Measurements from ENCODE around the gene RALY. TPM values are rescaled to one million over a fixed set of nuclear protein-coding genes. Genes with fewer than 3 reads are reported as not detected.

Gene RALY
- total RNA-seq, 1 experiment from 2014 or later: 119 TPM

- TF ChIP-seq TCF7L2 (IDR thresholded peaks at IDR 0.05; ENCODE audit: borderline replicate concordance, extremely low read depth, insufficient read depth, insufficient read length): no peak
- no peak for TF ChIP-seq EZH2 (IDR thresholded peaks at IDR 0.05)
- TF ChIP-seq EZH2phosphoT487 (IDR thresholded peaks at IDR 0.05; ENCODE audit: borderline replicate concordance): no peak
- TF ChIP-seq POLR2AphosphoS5 (IDR thresholded peaks at IDR 0.05; ENCODE audit: low read depth, low read length): no peak
- no peak for TF ChIP-seq RAD21 (IDR thresholded peaks at IDR 0.05; ENCODE audit: low read depth)
- TF ChIP-seq EGR1 (IDR thresholded peaks at IDR 0.05; ENCODE audit: low read depth): no peak
- no peak for TF ChIP-seq ZFX (IDR thresholded peaks at IDR 0.05)
- no peak for TF ChIP-seq YY1 (IDR thresholded peaks at IDR 0.05; ENCODE audit: extremely low read depth, insufficient replicate concordance, low read depth, low read length)
Measured at GRCh38 chr20:34072778-34073177, 79.1 kb downstream of the RALY start (continued).

GRCh38 chr20:34074101-34074760 lies 80.5 kb downstream of the RALY start:
- Histone ChIP-seq H3K9me2 (ENCODE audit: insufficient read depth) (no peaks in the 10 kb centered on the region), H2AFZ (ENCODE audit: low read depth, low read length, poor library complexity, severe bottlenecking) (no peak overlapping the region), H3K27ac (ENCODE audit: low read depth, low read length) (no peak overlapping the region), H3K9ac (ENCODE audit: low read length) (no peak overlapping the region), H3K4me2 (ENCODE audit: low read length) (0 out of 2 replicates have a peak overlapping the region, but pooled peaks have one; percentile 9), H4K20me1 (ENCODE audit: insufficient read depth) (peaks cover 3% of the 10 kb centered on the region; the same call in 1 of the 2 replicates), H3K4me3 (replicated peaks in 1 of 2; ENCODE audit: low read depth in 1 of 2, low read length in 2 of 2) (no peak overlapping the region), H3K4me1 (ENCODE audit: control insufficient read depth in 1 of 2, insufficient read depth in 2 of 2, low read length in 2 of 2) (peaks cover 0 to 16% of the 10 kb centered on the region in 2 experiments; a peak in 2 of 4 replicates), H3K36me3 (ENCODE audit: control insufficient read depth in 1 of 2, insufficient read depth in 2 of 2, low read length in 2 of 2) (peaks cover 7 to 12% of the 10 kb centered on the region in 2 experiments), H3K79me2 (ENCODE audit: insufficient read depth, low read length) (peaks cover 34% of the 10 kb centered on the region; the same call in 1 of the 2 replicates), H3K27me3 (ENCODE audit: insufficient read depth, low read length) (no peaks in the 10 kb centered on the region), H3K9me3 (ENCODE audit: control insufficient read depth in 1 of 2, insufficient read depth in 1 of 2, low read depth in 1 of 2, low read length in 2 of 2) (no peaks in the 10 kb centered on the region)
- intact Hi-C loops (cut with micrococcal nuclease): no loop called here
- DNase-seq (ENCODE audit: low read depth, low spot score) (no peak), ATAC-seq (no peak)
- POLR2A ChIA-PET: no interaction called here
- RAD21 ChIA-PET (ENCODE audit: low non-redundant PET in 1 of 2, low total read pairs in 2 of 2, uncharacterized antibody in 2 of 2, unreplicated experiment in 2 of 2): no interaction called here
- no peak for TF ChIP-seq ZBTB33 (IDR thresholded peaks at IDR 0.05; ENCODE audit: extremely low read depth, insufficient replicate concordance, low read length)
- no peak for TF ChIP-seq TCF7L2 (IDR thresholded peaks at IDR 0.05; ENCODE audit: borderline replicate concordance, extremely low read depth, insufficient read depth, insufficient read length)
- no peak for TF ChIP-seq YY1 (IDR thresholded peaks at IDR 0.05; ENCODE audit: extremely low read depth, insufficient replicate concordance, low read depth, low read length)
- TF ChIP-seq CEBPB (IDR thresholded peaks at IDR 0.05; ENCODE audit: low read depth): no peak
- no peak for TF ChIP-seq POLR2A (IDR thresholded peaks at IDR 0.05; ENCODE audit: borderline replicate concordance, extremely low read depth, insufficient read depth, insufficient read length)
- CTCF ChIA-PET: no interaction called here
- BruUV-seq (replicated peaks): no TSS peak

All from HCT116 (cell line).